ENCODE results near the gene WWOX.

Gene WWOX

DNA sequence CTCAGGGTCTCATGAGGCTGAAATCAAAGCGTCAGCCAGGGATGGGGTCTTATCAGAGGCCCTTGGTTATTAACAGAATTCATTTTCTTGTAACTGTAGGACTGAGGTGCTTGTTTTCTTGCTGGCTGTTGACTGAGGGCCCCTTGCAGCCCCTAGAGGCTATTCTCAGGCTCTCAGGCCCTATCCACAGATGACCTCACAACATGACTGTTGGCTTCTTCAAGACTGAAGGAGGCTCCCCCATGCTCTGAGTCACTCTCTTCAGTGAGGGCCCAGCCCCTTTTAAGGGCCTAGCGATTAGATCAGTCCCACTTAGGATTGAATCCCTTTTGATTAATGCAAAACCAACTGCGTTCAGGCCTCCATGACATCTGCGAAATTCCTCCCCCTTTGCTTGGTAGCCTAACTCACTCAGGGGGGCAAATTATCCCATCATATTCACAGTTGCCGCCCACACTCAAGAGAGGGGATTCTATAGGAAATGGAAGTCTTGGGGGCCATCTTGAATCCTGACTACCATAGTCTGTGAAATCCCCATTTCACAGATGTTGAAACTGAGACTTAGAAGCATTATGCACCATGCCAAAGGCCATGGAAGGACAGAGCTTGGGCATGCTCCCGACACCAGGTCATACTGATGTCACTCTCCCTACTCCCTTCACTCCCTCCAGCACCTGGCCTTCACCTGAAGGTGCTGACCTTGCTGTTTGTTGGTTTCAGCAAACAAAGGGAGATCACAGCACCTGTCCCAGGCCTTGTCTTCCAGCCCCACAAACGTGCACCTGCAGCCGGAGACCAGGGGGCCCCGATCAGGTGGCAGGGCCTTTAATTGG is 908.8 kb downstream of the WWOX start:
- no peak overlapping the region for H3K4me3 ChIP-seq (ENCODE audit: low read depth, low read length)
- TF ChIP-seq, protein P1, sequence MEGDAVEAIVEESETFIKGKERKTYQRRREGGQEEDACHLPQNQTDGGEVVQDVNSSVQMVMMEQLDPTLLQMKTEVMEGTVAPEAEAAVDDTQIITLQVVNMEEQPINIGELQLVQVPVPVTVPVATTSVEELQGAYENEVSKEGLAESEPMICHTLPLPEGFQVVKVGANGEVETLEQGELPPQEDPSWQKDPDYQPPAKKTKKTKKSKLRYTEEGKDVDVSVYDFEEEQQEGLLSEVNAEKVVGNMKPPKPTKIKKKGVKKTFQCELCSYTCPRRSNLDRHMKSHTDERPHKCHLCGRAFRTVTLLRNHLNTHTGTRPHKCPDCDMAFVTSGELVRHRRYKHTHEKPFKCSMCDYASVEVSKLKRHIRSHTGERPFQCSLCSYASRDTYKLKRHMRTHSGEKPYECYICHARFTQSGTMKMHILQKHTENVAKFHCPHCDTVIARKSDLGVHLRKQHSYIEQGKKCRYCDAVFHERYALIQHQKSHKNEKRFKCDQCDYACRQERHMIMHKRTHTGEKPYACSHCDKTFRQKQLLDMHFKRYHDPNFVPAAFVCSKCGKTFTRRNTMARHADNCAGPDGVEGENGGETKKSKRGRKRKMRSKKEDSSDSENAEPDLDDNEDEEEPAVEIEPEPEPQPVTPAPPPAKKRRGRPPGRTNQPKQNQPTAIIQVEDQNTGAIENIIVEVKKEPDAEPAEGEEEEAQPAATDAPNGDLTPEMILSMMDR (IDR thresholded peaks at IDR 0.05; ENCODE audit: control insufficient read depth, extremely low read depth, insufficient read depth), result no peak
- no peak for DNase-seq (ENCODE audit: low read depth)

GRCh38 chr16:79008869-79009179 is 909.4 kb downstream of the WWOX start:
- DNase-seq (ENCODE audit: low read depth), result no peak

DNA sequence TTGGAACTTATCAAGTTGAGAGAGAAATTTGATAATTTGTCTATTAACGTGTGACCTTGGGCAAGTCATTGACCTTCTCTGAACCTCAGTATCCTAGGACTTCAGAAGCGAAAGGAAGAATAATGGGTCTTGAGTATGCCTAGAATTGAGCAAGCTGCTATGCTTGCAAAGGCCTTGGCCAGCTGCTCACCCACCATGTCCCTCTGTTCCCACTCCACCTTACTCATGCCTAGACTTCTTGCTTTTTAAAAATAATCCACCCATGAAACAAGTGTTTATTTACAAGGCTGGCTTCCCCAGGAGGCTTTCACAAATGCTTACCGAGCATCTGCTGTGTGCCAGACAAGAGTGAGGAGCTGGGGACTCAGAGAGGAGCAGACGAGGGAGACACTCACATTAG is 910.4 kb downstream of the WWOX start:
- no peak overlapping the region for H3K4me3 ChIP-seq (ENCODE audit: low read depth, low read length)
- DNase-seq (ENCODE audit: low read depth), result no peak
- TF ChIP-seq, protein P1 (IDR thresholded peaks at IDR 0.05; ENCODE audit: control insufficient read depth, extremely low read depth, insufficient read depth), result no peak

More at GRCh38 chr16:79008869-79009179, 909.4 kb downstream of the WWOX start:
- no peak overlapping the region for H3K4me3 ChIP-seq (ENCODE audit: low read depth, low read length)
- TF ChIP-seq, protein P1 (IDR thresholded peaks at IDR 0.05; ENCODE audit: control insufficient read depth, extremely low read depth, insufficient read depth), result no peak

GRCh38 chr16:79011282-79011681 is 911.8 kb downstream of the WWOX start:
- DNase-seq (ENCODE audit: low read depth), result no peak
- TF ChIP-seq, protein P1 (IDR thresholded peaks at IDR 0.05; ENCODE audit: control insufficient read depth, extremely low read depth, insufficient read depth), result no peak
- no peak overlapping the region for H3K4me3 ChIP-seq (ENCODE audit: low read depth, low read length)

DNA sequence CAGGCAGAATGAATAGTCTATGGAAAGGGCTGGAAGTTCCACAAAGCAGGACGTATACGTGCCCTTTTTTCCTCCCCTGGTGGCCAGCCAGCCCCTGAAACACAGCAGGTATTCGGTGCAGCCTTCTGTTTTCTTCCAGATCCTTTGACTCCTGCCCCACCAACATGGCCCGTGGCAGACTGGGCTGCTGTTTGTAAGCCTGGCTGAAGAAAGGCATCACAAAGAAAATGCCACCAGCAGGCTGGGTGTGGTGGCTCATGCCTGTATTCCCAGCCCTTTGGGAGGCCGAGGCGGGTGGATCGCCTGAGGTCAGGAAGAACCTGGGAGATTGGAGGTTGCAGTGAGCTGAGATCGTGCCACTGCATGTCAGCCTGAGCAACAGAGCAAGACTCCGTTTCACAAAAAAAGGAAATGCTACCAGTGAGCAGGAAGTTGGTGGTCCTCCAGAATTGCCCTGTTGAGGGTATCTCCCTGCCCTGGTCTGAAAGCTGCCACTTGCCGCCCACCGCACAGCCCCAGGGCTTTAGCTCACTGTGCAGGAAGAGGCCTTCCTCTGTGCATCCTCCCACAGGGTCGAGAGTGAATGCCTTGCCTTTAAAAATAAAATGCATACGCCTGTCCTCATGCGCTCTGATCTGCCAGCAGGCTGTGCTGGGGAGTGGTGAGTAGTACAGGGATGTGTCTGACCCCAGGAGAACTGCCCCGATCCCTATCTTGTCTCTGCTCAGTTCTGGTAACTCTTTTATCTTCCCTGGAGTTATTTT is 913.4 kb downstream of the WWOX start:
- TF ChIP-seq, protein P1 (IDR thresholded peaks at IDR 0.05; ENCODE audit: control insufficient read depth, extremely low read depth, insufficient read depth), result no peak
- DNase-seq (ENCODE audit: low read depth), result no peak
- no peak overlapping the region for H3K4me3 ChIP-seq (ENCODE audit: low read depth, low read length)

DNA sequence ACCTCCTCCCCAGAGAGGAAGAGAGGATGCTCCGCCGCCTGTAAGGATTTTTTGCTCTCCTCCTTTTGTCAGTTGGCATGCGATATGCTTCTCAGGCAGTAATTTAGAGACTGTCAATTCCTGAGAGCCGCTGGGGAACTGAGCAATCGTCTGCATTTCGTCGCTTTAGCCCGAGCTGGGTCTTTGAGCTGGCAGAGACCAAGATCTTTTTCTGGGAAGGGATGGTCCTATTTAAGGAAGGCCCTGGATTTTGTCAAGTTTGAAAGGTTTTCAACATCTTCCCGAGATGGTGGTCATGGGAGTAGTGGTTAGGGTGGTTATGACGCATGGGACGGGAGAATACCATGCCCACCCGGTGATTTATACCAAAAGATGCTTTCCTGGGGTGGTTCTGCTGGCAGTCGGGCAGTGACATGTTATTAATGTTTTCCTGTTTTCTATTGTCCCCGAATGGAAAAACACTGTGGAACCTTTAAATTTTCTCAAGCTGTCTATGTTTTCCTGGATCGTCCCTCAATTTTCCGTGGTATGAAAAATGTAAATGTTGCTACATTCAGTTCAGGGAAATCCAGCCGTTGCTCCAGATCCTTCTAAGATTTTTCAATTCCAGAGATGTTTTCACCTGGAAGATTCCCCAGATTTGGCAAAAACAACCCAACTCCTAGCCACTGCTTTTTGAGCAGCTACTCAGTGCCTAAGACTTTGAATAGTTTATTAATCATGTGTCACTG is 914.6 kb downstream of the WWOX start:
- no peak for DNase-seq (ENCODE audit: low read depth)
- no peak overlapping the region for H3K4me3 ChIP-seq (ENCODE audit: low read depth, low read length)
- TF ChIP-seq, protein P1 (IDR thresholded peaks at IDR 0.05; ENCODE audit: control insufficient read depth, extremely low read depth, insufficient read depth), result no peak

All from LNCaP clone FGC (cell line).